ENCODE results near the gene TNFSF4. TPM values are rescaled to one million over a fixed set of nuclear protein-coding genes. Genes with fewer than 3 reads are reported as not detected.

The TNFSF4 gene
- total RNA-seq, 1 experiment from 2014 or later = 0.18 TPM

- no TSS peak for BruUV-seq (replicated peaks)
- ATAC-seq = no peak
- Histone ChIP-seq H3K79me2 (ENCODE audit: low read length) (no peaks in the 10 kb centered on the region), H3F3A (ENCODE audit: low read length, unreplicated experiment) (no peaks in the 10 kb centered on the region), H3K36me3 (ENCODE audit: low read depth, low read length) (no peaks in the 10 kb centered on the region), H3K9ac (ENCODE audit: low read length) (no peak overlapping the region), H3K4me1 (ENCODE audit: insufficient read depth, low read length) (peaks cover 7% of the 10 kb centered on the region), H3K27ac (ENCODE audit: low read length) (no peak overlapping the region), H3K27me3 (ENCODE audit: low read length) (no peaks in the 10 kb centered on the region), H3K9me2 (replicated peaks; ENCODE audit: low read length) (0 out of 2 replicates have a peak, but pooled peaks cover 5% of the 10 kb centered on the region), H3K9me3 (ENCODE audit: low read length) (no peaks in the 10 kb centered on the region), H4K20me1 (ENCODE audit: low read length) (no peaks in the 10 kb centered on the region), H3K4me3 (ENCODE audit: low read length) (no peak overlapping the region), H2AFZ (ENCODE audit: low read length) (0 out of 2 replicates have a peak overlapping the region, but pooled peaks have one; percentile 5), H3K4me2 (ENCODE audit: low read length) (no peak overlapping the region)
- no peak for DNase-seq
- intact Hi-C loops (cut with micrococcal nuclease) = no loop called here
- ChIA-PET CTCF (interaction anchor here (0.6 kb wide), 2 partner anchors 247 to 424 kb away, joined by 3 to 4 read pairs; no protein-coding TSS in a partner anchor), POLR2A (ENCODE audit: unreplicated experiment) (no interaction called here)
- TF ChIP-seq EZH2 (IDR thresholded peaks at IDR 0.05; ENCODE audit: low read length, unreplicated experiment) (no peak), EZH2phosphoT487 (IDR thresholded peaks at IDR 0.05; ENCODE audit: borderline replicate concordance, low read length) (no peak)
- TF ChIP-seq, protein P1, sequence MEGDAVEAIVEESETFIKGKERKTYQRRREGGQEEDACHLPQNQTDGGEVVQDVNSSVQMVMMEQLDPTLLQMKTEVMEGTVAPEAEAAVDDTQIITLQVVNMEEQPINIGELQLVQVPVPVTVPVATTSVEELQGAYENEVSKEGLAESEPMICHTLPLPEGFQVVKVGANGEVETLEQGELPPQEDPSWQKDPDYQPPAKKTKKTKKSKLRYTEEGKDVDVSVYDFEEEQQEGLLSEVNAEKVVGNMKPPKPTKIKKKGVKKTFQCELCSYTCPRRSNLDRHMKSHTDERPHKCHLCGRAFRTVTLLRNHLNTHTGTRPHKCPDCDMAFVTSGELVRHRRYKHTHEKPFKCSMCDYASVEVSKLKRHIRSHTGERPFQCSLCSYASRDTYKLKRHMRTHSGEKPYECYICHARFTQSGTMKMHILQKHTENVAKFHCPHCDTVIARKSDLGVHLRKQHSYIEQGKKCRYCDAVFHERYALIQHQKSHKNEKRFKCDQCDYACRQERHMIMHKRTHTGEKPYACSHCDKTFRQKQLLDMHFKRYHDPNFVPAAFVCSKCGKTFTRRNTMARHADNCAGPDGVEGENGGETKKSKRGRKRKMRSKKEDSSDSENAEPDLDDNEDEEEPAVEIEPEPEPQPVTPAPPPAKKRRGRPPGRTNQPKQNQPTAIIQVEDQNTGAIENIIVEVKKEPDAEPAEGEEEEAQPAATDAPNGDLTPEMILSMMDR (conservative IDR thresholded peaks at IDR 0.05; ENCODE audit: low read depth, low read length) = no peak
Measured at GRCh38 chr1:173223031-173223380, 15.9 kb upstream of the TNFSF4 start.

- Histone ChIP-seq H3K79me2 (ENCODE audit: low read length) (no peaks in the 10 kb centered on the region), H3F3A (ENCODE audit: low read length, unreplicated experiment) (no peaks in the 10 kb centered on the region), H3K4me1 (ENCODE audit: insufficient read depth, low read length) (peaks cover 7% of the 10 kb centered on the region), H3K9me2 (replicated peaks; ENCODE audit: low read length) (0 out of 2 replicates have a peak, but pooled peaks cover 5% of the 10 kb centered on the region), H3K36me3 (ENCODE audit: low read depth, low read length) (no peaks in the 10 kb centered on the region), H2AFZ (ENCODE audit: low read length) (peak overlapping the region; percentile 5; the same call in 1 of the 2 replicates), H3K27ac (ENCODE audit: low read length) (no peak overlapping the region), H3K27me3 (ENCODE audit: low read length) (no peaks in the 10 kb centered on the region), H3K4me3 (ENCODE audit: low read length) (no peak overlapping the region), H3K4me2 (ENCODE audit: low read length) (no peak overlapping the region), H4K20me1 (ENCODE audit: low read length) (no peaks in the 10 kb centered on the region), H3K9ac (ENCODE audit: low read length) (no peak overlapping the region), H3K9me3 (ENCODE audit: low read length) (no peaks in the 10 kb centered on the region)
- DNase-seq = peak; percentile 51
- no TSS peak for BruUV-seq (replicated peaks)
- ChIA-PET POLR2A (ENCODE audit: unreplicated experiment) (no interaction called here), CTCF (interaction anchor here (0.6 kb wide), 1 partner anchor 246 kb away, joined by 4 read pairs; no protein-coding TSS in a partner anchor)
- ATAC-seq = peak; percentile 73
- TF ChIP-seq, protein P1 (conservative IDR thresholded peaks at IDR 0.05; ENCODE audit: low read depth, low read length) = no peak
- no peak for TF ChIP-seq EZH2 (IDR thresholded peaks at IDR 0.05; ENCODE audit: low read length, unreplicated experiment)
- TF ChIP-seq EZH2phosphoT487 (IDR thresholded peaks at IDR 0.05; ENCODE audit: borderline replicate concordance, low read length) = no peak
- intact Hi-C loops (cut with micrococcal nuclease) = no loop called here
Measured at GRCh38 chr1:173222149-173223030, 15.3 kb upstream of the TNFSF4 start.

DNA sequence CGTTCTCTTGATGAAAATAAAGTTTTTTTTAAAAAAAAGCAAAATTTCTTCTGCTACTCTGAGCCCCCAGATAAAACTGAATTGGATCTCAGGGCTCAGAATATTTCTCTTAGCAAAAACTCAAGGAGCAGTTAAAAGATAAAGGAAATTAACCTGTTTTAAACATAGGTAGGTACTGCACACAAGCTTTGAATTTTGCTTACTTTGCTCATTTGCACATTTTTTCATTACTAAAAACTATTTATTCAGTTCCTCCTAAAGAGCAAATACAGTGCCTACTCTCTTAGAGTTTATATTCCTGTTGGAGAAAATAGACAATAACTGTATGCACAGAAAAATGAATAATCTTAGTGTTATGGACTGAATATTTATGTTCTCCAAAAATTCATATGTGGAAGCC lies 13.0 kb upstream of the TNFSF4 start:
- no peak overlapping the region for H3K4me2 ChIP-seq (ENCODE audit: low read length)
- H3K27ac ChIP-seq (ENCODE audit: low read length) = no peak overlapping the region
- intact Hi-C loops (cut with micrococcal nuclease) = no loop called here
- no peak overlapping the region for H3K4me3 ChIP-seq (ENCODE audit: low read length)
- CTCF ChIA-PET = no interaction called here
- ATAC-seq = no peak
- no peaks in the 10 kb centered on the region for H4K20me1 ChIP-seq (ENCODE audit: low read length)
- 0 out of 2 replicates have a peak, but pooled peaks cover under 1% of the 10 kb centered on the region for H3K9me2 ChIP-seq (replicated peaks; ENCODE audit: low read length)
- H3K9ac ChIP-seq (ENCODE audit: low read length) = no peak overlapping the region
- H3K36me3 ChIP-seq (ENCODE audit: low read depth, low read length) = no peaks in the 10 kb centered on the region
- no peak overlapping the region for H2AFZ ChIP-seq (ENCODE audit: low read length)
- POLR2A ChIA-PET (ENCODE audit: unreplicated experiment) = no interaction called here
- H3F3A ChIP-seq (ENCODE audit: low read length, unreplicated experiment) = no peaks in the 10 kb centered on the region
- BruUV-seq (replicated peaks) = no TSS peak
- H3K4me1 ChIP-seq (ENCODE audit: insufficient read depth, low read length) = peaks cover 7% of the 10 kb centered on the region
- no peak for DNase-seq
- TF ChIP-seq EZH2phosphoT487 (IDR thresholded peaks at IDR 0.05; ENCODE audit: borderline replicate concordance, low read length) (no peak), EZH2 (IDR thresholded peaks at IDR 0.05; ENCODE audit: low read length, unreplicated experiment) (no peak)
- TF ChIP-seq, protein P1 (conservative IDR thresholded peaks at IDR 0.05; ENCODE audit: low read depth, low read length) = no peak
- H3K9me3 ChIP-seq (ENCODE audit: low read length) = no peaks in the 10 kb centered on the region
- H3K27me3 ChIP-seq (ENCODE audit: low read length) = no peaks in the 10 kb centered on the region
- no peaks in the 10 kb centered on the region for H3K79me2 ChIP-seq (ENCODE audit: low read length)
